HL-60 (cell line): Measurements from ENCODE around the gene EYS.

Experiments
- DNase-seq, 2 experiments: peaks; one replicate each; pipeline ENCODE4 v3.0.0-alpha.2; 2010 to 2020; ENCODE audit warnings: low read depth in 1 of 2, low spot score in 1 of 2
- H3K27ac ChIP-seq: fragments of 250-450 bp; sonication (Bioruptor Pico); replicated peaks from 2 replicates; pipeline ENCODE4 v1.5.1; 2020; ENCODE audit warnings: mild to moderate bottlenecking, moderate library complexity
- H3K27me3 ChIP-seq: fragments of 250-450 bp; sonication (Bioruptor Pico); 2 replicates; pipeline ENCODE4 v1.5.1; 2021; ENCODE audit warnings: mild to moderate bottlenecking, moderate library complexity; ENCODE audit not compliant: insufficient read depth, poor library complexity, severe bottlenecking
- H3K4me3 ChIP-seq: replicated peaks from 2 replicates; pipeline ENCODE4 v1.5.1; 2011; ENCODE audit warnings: mild to moderate bottlenecking, control low read depth, low read length; ENCODE audit not compliant: insufficient read depth
- GABPA ChIP-seq: IDR thresholded peaks from 2 replicates; pipeline ENCODE4 v1.6.1; 2012; ENCODE audit warnings: low read depth
- POLR2AphosphoS5 ChIP-seq: IDR thresholded peaks from 2 replicates; pipeline ENCODE4 v1.6.1; 2012; ENCODE audit warnings: low read depth
- SPI1 ChIP-seq: IDR thresholded peaks from 2 replicates; pipeline ENCODE4 v1.6.1; 2012; ENCODE audit warnings: low read depth, mild to moderate bottlenecking, borderline replicate concordance
- TF ChIP-seq, protein P1 (sequence below): IDR thresholded peaks from one replicate; pipeline ENCODE4 v1.5.1; 2011; ENCODE audit warnings: low read length, control low read depth, inconsistent platforms; ENCODE audit not compliant: insufficient read depth
- TF ChIP-seq, protein P2 (sequence below): IDR thresholded peaks from 2 replicates; pipeline ENCODE4 v1.6.1; 2012; ENCODE audit warnings: low read depth; ENCODE audit not compliant: insufficient replicate concordance

EYS gene

DNA sequence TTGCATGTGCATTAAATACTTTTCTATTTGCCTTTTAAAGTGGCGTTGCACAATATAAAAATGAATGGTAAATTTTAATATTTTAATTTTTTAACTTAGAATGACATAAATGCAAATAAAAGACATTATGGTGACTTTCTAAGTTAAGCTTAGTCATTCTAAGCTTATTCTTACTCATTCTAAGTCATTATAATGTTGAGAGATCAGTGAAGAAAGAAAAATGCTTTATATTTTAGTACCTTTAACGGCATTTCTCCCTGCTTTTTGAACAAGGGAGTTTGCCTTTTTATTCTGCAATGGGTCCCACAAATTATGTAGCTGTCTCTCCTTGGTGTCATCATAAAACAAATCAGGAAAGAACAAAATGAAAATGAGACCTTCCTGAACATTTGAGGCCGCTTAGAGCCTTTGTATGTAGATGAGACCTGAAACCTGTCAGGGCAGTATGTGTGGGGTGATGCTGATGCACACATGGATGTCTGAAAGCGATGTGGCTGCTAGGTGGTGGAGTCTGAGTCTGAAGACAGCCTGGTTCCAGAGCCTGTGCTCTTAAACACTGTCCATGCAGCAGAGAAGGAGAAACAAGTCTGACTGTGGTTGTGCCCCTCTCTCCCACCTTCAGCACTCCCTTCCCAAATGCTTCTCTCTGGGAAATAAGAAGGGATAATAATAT lies 1913.4 kb downstream of the EYS start:
- TF ChIP-seq, protein P1, sequence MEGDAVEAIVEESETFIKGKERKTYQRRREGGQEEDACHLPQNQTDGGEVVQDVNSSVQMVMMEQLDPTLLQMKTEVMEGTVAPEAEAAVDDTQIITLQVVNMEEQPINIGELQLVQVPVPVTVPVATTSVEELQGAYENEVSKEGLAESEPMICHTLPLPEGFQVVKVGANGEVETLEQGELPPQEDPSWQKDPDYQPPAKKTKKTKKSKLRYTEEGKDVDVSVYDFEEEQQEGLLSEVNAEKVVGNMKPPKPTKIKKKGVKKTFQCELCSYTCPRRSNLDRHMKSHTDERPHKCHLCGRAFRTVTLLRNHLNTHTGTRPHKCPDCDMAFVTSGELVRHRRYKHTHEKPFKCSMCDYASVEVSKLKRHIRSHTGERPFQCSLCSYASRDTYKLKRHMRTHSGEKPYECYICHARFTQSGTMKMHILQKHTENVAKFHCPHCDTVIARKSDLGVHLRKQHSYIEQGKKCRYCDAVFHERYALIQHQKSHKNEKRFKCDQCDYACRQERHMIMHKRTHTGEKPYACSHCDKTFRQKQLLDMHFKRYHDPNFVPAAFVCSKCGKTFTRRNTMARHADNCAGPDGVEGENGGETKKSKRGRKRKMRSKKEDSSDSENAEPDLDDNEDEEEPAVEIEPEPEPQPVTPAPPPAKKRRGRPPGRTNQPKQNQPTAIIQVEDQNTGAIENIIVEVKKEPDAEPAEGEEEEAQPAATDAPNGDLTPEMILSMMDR = no peak
- TF ChIP-seq SPI1 = no peak
- TF ChIP-seq GABPA = no peak
- TF ChIP-seq, protein P2, sequence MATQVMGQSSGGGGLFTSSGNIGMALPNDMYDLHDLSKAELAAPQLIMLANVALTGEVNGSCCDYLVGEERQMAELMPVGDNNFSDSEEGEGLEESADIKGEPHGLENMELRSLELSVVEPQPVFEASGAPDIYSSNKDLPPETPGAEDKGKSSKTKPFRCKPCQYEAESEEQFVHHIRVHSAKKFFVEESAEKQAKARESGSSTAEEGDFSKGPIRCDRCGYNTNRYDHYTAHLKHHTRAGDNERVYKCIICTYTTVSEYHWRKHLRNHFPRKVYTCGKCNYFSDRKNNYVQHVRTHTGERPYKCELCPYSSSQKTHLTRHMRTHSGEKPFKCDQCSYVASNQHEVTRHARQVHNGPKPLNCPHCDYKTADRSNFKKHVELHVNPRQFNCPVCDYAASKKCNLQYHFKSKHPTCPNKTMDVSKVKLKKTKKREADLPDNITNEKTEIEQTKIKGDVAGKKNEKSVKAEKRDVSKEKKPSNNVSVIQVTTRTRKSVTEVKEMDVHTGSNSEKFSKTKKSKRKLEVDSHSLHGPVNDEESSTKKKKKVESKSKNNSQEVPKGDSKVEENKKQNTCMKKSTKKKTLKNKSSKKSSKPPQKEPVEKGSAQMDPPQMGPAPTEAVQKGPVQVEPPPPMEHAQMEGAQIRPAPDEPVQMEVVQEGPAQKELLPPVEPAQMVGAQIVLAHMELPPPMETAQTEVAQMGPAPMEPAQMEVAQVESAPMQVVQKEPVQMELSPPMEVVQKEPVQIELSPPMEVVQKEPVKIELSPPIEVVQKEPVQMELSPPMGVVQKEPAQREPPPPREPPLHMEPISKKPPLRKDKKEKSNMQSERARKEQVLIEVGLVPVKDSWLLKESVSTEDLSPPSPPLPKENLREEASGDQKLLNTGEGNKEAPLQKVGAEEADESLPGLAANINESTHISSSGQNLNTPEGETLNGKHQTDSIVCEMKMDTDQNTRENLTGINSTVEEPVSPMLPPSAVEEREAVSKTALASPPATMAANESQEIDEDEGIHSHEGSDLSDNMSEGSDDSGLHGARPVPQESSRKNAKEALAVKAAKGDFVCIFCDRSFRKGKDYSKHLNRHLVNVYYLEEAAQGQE = no peak
- TF ChIP-seq POLR2AphosphoS5 = no peak
- H3K4me3 ChIP-seq = no peak overlapping the region
- H3K27me3 ChIP-seq = no peaks in the 10 kb centered on the region
- no peak overlapping the region for H3K27ac ChIP-seq
- no peak for DNase-seq

DNA sequence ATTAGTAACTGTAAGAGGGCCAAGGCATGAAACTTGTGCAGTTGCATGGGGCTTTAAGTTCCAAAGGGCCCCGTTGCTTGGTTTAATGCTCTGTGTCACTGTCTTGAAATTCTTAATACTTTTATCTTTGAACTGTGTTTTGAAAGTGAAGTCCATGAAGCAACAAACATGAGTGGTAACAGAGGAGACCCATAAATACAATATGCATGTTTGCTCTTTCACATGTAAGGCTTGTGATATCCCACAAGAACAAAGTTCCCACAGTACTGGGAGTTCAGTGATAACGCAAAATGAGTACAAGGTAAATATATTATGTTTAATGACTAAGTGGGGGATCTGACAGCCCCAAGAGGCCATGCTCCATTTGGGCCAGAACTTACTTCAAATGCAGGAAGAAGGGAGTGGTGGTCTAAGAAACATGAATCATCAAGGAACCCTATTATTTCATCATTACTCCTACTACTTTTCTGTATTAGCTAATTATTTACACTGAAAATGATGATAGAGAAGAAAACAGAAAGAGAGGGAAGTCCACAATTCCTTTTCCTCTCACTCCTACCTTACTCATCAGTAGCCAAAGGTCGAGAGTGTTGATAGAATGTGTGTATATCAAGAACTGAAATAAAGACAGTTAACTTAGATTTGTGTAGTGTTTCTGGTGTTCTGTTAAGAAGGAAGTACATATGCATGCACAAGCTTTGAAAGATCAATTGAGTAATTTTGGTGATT lies 1914.1 kb downstream of the EYS start:
- DNase-seq = no peak
- H3K27ac ChIP-seq = no peak overlapping the region

DNA sequence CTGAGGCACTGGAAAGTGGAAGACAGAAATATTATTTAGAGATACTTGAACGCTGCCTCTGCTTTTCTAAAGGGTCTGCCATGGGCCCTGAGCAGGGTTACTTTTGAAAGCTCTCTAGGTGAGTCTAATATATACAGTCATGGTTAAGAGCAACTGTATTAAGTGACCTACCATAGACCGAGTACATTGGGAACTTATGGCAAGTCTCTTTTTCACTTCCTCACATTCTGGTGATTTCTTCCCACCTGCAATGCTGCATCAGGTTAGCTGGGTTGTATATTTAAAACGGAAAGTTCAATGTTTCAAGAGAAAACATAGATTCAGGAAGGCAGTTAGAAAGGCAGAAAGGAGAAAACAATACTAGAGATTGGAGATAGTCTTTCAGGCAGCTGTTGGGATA lies 1916.7 kb downstream of the EYS start:
- no peak for DNase-seq
- Histone ChIP-seq H3K27me3 (no peaks in the 10 kb centered on the region), H3K27ac (no peak overlapping the region), H3K4me3 (no peak overlapping the region)
- no peak for TF ChIP-seq GABPA
- no peak for TF ChIP-seq POLR2AphosphoS5
- TF ChIP-seq, protein P2 = no peak
- TF ChIP-seq SPI1 = no peak
- TF ChIP-seq, protein P1 = no peak

More for the DNA sequence above, 1914.1 kb downstream of the EYS start:
- H3K4me3 ChIP-seq = no peak overlapping the region
- TF ChIP-seq SPI1 (no peak), POLR2AphosphoS5 (no peak), GABPA (no peak)
- TF ChIP-seq, protein P1 = no peak
- TF ChIP-seq, protein P2 = no peak
- H3K27me3 ChIP-seq = no peaks in the 10 kb centered on the region
